GM18526 (cell line): ENCODE measurements around the gene PKN1.

Source experiments
- POLR2A ChIP-seq: IDR thresholded peaks from 3 replicates; pipeline ENCODE4 v1.6.1; 2011; ENCODE audit not compliant: insufficient read length; ENCODE audit errors: extremely low read depth

PKN1 gene

GRCh38 chr19:14414926-14415690 is 18.0 kb upstream of the PKN1 start:
- no peak for TF ChIP-seq POLR2A

- no peak for TF ChIP-seq POLR2A
Observed at GRCh38 chr19:14416817-14417231, 16.3 kb upstream of the PKN1 start.

GRCh38 chr19:14418856-14419105 is 14.3 kb upstream of the PKN1 start:
- TF ChIP-seq POLR2A = no peak

- TF ChIP-seq POLR2A = peak; percentile 85
Observed at GRCh38 chr19:14419106-14419813, 13.8 kb upstream of the PKN1 start, which contains the start of gene DDX39A. Gene DDX39A (minus strand): TSS chr19:14419341. CDS start chr19:14413220, 6,121 bp downstream.

- TF ChIP-seq POLR2A = no peak
Observed at GRCh38 chr19:14425696-14426138, 7.4 kb upstream of the PKN1 start.

- no peak for TF ChIP-seq POLR2A
Observed at GRCh38 chr19:14427461-14427860, 5.6 kb upstream of the PKN1 start.

- TF ChIP-seq POLR2A = no peak
Observed at GRCh38 chr19:14428882-14429416, 4.2 kb upstream of the PKN1 start.

GRCh38 chr19:14430712-14431111 is 2.4 kb upstream of the PKN1 start:
- TF ChIP-seq POLR2A = no peak

- peak; percentile 3 for TF ChIP-seq POLR2A
Observed at GRCh38 chr19:14433554-14434501, 722 bp downstream of the PKN1 start.

GRCh38 chr19:14434543-14435319 is 1.6 kb downstream of the PKN1 start:
- TF ChIP-seq POLR2A = no peak

GRCh38 chr19:14435320-14436050 is 2.4 kb downstream of the PKN1 start:
- no peak for TF ChIP-seq POLR2A

- TF ChIP-seq POLR2A = no peak
Observed at GRCh38 chr19:14437578-14438140, 4.6 kb downstream of the PKN1 start.

- no peak for TF ChIP-seq POLR2A
Observed at GRCh38 chr19:14439014-14439413, 5.9 kb downstream of the PKN1 start.
